NCI-H1694 treated with DMSO at 0.1 percent for 48 hours (cell line): Measurements from ENCODE around the gene CLINT1.
"Not testable (repeated sequence)": the region's sequence is repeated elsewhere in the genome, so short reads cannot be mapped to it uniquely, and the experiment has no call there.

Experiments
- DNase-seq: peaks from one replicate; lab custom pipeline; 2025; lab: John Stamatoyannopoulos, UW

The CLINT1 gene

DNA sequence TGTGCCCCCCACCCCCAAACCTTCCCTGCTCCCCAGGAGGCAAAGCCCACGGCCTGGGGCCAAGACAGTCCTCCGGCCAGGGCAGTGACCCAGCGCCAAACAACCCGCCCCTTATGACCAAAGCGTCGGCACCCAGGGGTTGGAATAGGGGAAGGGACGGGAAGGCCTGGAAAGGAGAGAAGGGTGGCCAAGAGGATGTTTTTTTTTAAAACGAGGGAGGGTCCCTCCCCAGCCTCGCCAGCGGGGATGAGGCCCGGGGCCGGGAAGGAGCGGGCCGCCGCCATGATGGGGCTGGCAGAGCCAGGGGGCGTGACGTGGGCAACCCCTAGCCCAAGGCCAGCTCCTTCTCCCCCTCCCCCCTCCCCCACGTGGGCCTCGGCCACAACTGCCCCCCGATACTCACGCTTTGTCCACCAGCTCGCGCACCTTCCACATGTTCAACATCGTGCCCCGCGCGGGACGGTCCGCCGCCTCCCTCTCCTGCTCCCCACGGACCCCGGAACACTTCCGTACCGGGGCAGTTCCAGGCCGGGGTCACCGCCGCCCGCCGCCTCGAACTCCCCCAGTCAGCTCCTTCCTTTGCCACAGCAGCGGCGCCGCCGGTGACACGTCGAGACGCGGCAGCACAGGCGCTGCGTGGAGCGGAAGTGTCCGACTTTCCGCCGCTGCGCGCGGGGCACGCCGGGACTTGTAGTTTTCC, at the start of gene CLINT1:
Gene CLINT1 (minus strand): TSS at position 619 of the 700 bp plus-strand sequence. CDS start 175 bp downstream, at position 444.
- DNase-seq = peak; percentile 50

DNA sequence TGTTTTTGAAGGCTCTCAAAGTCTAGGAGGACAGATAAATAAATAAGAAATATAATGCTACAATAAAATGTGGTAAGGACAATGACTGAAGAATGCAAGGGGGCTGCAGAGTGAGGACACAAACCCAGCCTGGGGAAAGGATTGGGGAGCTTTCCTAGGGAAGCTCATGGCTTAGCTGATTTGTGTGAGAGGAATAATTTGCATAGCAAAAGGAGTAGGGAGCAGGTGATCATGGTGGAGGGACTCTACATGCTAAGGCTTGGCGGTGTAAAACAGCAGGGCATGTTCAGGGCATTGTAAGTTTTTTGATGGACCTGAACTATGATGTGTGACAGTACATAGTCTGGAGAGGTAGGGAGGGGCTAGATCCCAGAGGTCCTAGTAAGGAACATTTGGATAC, 49.5 kb upstream of the CLINT1 start:
- DNase-seq = no peak

DNA sequence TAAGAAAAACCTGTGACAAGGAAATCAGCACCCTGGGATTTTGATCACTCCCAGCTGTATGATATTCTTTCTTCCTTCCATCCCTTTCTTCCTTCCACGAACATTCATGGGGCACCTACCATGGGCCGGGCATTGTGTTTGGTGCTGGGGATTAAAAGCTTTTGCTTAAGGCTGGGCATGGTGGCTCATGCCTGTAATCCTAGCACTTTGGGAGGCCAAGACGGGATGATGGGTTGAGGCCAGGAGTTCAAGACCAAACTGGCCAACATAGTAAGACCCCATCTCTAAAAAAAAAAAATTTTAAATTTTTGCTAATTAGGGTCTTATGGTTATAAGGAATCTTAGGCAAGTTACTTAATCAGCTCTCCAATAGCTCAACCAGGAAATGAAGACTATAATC, 48.5 kb upstream of the CLINT1 start:
- DNase-seq = no peak

DNA sequence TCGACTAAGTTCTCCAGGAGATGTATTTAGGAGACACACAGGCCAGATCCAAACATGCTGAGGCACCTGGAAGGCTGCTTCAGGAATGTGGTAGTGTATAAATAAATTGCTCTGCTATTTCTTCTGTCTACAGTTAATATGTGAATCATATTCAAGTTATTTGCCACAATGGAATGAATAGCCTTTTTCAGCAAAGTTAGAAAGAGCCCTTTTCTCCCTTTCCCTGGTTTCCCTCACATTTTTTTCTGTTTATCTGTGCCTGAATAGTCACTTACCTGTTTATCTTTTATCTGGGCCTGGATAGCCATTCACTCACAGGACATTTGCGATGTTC, 44.1 kb upstream of the CLINT1 start:
- no peak for DNase-seq

DNA sequence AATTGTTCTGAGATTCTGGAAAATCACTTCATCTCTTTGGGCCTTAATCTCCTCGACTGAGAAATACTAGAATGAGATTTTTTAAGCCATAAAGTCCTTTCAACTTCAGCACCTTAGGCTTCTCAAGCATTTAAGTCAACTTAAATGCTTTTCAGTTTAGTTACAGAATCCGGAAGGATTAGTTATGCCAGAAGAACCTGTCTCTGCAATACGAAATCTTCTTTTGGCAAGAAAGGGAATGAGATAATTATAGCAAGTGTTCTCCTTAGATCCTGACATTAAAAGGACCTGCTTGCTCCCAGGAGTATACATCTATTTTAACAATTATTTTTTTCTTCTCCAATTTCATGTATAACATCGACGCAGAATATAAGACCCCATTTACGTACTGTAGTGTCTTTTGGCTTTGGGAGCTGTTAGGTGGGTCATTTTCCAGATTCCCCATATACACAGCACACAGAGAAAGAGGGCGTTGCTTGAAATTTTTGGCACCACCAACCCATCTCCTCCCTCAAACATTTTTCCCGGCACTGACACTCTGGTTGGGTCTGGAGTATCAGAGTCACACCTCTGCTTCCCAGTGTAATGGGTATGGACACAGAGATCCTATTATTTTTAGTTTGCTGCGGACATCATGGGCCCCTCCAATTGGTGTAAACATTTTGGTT, 43.6 kb upstream of the CLINT1 start:
- no peak for DNase-seq

DNA sequence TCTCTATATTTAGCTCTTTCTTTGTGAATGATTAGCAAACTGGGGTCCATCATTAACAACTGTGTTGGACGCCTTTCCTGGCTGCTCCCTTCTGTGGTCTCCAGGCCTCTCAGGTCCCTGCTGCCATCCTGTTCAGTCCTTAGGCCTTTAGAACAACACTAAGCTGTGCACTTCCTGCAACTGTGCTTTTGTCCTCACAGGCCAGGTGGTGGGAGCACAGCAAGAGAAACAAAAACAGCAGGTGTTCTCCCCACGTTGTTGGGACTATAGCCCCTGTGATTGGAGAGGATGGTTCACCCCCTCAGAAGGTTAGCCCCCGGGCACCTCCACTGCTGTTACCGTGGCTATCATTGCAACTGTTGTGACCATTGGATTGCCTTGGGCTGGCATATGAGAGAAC, 41.7 kb upstream of the CLINT1 start:
- no peak for DNase-seq

DNA sequence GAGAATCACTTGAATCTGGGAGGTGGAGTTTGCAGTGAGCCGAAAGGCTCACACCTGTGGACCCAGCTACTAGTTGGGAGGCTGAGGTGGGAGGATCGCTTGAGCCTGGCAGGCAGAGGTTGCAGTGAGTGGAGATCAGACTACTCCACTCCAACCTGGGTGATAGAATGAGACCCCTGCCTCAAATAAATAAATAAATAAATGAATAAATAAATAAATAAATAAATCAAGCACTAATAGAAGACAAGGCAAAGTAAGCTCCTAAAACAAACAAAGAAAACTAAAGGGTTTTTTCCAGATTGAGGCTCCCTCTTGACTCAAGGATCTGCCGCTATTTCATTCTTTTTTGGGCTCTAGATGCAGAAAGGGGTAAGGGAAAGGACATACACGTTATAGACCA, 34.7 kb upstream of the CLINT1 start:
- DNase-seq = no peak

DNA sequence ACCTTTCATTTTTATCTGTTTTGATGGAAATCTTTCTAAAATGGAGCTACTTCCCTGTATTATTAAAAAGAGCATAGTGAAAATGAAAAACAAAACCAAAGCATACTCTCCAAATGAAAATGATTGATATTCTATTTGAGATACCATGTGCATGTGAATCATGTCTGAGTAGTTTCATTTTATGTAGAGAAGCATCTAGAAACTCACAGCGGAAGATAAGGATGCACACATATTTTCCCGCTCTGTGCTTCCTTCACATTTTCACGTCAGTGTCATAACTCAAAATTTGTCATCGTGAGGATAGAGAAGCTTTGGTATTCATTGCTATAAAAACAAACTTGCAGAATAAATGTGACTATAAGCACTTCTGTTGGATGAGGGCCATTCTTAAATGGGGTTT, 34.0 kb upstream of the CLINT1 start:
- DNase-seq = no peak

DNA sequence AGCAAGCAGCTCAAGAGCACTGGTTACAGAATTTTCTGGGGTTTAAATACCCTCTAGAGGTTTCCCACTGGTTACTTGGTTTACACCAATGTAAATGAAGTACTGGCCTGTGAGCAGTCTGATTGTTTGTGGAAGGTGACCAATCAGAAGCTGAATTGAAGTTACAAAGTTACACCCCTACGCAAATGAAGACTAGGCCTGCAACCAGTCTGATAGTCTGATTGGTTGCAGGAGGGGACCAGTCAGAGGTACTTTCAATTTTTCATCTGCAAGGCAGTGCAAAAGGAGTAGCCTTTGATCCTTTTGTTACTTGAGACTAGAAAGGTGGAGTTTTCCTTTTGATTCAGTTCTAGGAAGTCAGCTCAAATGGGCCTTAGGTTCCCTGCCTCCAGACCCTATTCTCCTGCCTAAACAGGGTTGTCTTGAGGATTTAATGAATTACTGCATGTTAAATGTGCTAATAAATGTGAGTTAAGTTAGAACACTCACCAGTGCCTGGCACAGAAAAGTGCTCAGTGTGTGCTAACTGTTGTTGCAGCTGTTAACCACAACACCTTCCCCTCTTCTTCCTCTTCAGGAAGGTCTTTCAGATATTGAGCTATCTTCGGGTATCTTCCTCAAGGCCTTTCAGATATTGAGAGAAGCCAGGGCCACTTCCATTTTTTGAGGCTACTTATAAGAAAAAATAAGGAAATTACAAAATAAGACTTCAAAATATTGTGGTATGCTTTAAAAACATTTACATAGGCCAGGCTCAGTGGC, 32.1 kb upstream of the CLINT1 start:
- no peak for DNase-seq

DNA sequence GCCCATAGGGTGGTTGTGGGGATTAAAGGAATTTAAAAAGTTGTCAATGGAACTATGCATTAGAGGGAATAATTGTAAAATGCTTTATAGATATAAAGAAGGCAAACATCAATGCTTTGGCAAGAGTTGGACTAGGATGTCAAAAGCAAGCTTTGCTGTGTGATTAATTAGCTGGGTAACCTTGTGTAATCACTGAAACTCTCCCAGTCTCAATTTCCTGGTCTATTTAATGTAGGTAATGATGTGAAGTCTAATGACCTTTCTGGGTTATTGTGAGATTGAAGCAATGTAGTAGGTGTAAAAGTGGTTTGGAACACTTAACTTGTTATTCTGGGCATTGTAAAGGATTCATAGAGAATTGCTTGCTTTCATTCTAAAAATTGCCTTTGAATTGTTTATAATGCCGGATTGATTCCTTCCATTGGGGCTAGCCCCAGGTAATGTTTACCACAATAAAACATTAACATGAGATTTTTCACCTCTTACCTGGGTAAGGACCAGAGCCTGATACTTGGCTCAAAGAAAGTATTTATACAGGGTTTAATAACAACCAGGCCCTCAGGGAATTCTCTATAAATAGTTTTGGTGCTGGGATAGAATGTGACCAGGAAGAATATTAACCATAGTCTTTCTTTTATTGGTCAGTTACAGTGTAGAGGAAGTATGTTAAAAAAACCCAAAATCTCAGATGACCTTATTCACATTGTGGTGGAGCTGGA, 30.0 kb upstream of the CLINT1 start:
- no peak for DNase-seq

DNA sequence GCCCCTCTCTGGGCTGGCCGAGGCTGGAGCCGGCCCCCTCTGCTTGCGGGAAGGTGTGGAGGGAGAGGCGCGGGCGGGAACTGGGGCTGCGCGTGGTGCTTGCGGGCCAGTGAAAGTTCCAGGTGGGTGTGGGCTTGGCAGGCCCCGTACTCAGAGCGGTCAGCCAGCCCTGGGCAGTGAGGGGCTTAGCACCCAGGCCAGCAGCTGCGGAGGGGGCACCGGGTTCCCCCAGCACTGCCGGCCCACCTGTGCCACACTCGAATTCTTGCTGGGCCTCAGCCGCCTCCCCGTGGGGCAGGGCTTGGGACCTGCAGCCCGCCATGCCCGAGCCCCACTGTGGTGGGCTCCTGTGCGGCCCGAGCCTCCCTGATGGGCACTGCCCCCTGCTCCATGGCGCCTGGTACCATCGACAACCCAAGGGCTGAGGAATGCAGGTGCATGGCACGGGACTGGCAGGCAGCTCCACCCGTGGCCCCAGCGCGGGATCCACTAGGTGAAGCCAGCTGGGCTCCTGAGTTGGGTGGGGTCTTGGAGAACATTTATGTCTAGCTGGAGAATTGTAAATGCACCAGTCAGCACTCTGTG, 27.9 kb upstream of the CLINT1 start:
- DNase-seq = no peak

DNA sequence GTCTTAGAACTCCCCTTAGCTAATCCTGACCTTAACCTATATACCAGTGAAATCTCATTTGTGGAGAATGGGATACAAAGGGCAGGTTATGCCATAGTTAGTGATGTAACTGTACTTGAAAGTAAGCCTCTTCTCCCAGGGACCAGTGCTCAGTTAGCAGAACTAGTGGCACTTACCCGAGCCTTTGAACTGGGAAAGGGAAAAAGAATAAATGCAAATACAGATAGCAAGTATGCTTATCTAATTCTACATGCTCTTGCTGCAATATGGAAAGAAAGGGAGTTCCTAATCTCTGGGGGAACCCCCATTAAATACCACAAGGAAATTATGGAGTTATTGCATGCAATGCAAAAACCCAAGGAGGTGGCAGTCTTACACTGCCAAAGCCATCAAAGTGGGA, 26.1 kb upstream of the CLINT1 start:
- not testable (repeated sequence) for DNase-seq

DNA sequence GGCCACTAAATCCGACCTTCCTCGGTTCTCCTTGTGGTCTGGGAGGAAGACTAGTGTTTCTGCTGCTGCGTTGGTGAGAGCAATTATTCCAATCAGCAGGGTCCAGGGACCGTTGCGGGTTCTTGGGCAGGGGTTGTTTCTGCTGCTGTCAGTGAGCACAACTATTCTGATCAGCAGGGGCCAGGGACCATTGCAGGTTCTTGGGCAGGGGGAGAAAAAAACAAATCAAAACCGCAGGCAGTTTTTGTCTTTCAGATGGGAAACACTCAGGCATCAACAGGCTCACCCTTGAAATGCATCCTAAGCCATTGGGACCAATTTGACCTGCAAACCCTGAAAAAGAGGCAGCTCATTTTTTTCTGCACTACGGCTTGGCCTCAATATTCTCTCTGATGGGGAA, 22.6 kb upstream of the CLINT1 start:
- not testable (repeated sequence) for DNase-seq

DNA sequence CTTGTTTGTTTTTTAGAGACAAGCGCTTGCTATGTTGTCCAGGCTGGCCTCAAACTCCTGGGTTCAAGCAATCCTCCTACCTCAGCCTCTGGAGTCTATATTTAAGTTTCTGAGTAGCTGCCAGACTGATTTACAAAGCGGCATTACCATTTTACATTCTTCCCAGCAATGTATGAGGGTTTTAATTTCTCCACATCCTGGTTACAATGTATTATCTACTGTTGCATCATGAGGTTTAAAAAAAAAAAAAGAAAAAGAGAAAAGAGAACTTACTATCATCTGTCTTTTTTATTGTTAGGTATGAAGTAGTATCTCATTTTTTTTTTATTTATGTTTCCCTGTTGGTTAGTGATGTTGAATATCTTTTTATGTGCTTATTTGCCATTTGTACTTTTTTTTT, 18.9 kb upstream of the CLINT1 start:
- no peak for DNase-seq

DNA sequence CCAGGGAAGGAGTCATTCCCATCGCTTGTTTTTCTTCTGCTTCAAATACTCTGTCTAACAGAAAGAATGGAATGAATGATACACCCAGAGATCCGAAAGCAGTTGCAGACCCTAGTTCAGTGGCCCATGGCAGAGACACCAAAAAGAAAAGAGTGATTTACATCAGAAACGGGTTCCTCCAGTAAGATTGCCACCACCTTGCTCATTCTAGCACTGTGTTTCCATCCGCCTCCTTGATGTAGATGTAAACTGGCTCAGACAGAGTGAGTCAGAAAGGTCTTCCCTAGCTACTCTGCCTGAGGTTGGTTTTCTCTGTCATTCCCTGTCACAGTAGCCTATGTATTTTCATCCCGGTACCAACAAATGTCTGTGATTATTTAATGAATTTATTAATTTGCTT, 15.9 kb upstream of the CLINT1 start:
- DNase-seq = no peak

DNA sequence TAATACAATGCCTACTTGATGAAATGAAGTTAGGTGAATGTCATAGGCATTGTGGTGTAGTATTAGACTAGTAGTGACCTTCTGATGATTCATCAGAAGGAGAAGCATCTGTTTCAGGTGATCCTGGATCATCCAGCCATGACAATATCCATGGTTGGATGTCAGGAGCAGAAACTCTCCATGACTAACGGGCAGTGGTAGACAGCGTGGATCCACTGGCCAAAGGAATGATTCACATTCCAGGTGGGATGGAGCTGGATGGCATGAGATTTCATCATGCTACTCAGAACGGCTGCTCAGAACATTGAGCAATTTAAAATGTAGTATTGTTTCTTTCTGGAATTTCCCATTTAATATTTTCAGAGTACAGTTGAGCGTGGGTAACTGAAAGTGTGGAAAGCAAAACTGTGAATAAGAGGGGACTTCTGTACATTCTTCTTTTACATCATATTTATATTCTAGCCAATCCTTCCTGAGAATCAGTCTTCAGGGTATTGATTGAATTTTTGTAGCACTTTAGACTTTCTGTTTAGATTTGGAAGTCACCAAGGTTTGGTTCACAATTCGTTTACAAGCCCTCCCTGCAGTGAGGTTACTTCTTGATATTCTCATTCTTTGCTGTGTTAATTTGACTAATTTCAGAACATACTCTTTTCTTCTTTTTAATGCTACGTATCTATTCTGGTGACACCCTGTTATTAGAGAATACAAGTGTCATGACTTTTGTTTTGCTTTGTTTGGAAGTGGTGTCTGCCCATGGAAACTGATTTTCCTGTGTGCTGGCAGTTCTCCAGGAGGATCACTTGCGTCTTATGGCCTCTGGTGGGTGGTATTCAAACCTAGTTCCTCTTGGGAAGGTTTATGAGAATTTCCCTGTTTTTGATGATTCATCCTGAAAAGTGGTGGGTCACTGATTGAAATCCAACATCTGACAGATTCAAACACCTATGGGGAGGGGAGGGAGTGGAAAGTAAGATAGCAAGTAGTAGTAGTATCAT, 12.2 kb upstream of the CLINT1 start:
- no peak for DNase-seq

DNA sequence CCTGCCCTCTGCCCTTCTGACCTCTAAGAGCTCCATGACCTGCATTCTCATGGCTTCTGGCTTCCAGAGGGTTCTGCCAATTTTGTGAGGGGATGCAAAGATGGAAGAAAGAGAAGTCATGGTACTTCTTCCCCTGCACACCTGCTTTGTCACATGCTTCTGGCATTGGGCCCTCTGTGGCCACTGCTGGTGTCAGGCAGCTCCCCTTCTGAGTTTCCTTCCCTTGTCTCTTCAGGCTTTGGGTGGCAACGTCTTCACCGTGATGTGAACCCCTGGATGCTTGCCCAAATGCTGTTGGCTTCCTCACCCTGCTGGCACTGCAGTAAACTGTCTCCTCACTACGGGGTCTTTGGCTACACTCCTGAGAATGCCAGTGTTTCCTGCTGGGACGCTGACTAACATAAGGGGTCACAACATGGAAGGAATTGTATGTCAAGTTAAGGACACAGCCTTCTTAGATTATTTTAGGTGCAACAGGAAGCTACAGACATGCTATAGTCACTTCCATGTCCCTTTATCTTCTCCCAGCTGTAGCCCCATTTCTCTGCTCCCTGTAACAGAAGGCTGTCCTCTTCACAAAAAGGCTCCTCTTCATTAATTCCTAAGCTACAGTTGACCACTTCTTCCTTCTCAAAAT, 8.9 kb upstream of the CLINT1 start:
- no peak for DNase-seq

DNA sequence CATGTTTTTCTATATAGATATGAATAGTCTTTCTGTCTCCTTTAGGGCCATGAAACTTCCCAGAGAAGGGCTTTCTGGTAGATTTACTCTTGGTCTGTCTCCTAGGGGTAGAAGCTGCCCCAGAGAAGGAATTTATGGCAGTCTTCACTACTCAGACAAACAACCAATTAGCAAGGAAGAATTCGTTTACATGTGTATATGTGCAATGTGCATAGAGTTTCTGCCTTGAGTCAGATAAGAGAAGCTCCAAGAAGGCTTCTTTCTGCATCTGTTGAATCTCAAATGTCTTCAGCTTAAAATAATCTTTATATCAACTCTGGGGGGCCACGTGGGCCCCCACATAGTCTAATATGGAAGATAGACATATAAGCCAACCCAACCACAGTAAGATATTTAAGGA, 7.6 kb upstream of the CLINT1 start:
- DNase-seq = no peak

DNA sequence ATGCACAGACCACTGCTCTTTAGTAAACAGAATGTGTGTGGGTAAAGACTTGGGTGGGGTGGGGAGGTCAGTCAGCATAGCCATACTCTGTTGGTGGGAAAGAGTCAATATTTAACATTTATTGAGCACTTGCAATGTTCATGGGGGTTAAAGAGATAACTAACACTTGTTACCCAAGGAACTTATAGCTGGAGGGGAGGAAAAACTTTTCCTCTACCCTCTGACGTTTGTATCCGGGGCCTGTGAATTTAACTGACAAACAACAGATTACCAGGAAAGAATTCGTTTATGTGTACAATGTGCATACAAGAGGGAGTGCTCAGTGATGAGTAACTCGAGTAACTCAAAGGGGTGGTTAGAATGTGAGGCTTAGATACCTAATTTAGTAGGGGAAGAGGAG, 6.8 kb upstream of the CLINT1 start:
- DNase-seq = no peak

DNA sequence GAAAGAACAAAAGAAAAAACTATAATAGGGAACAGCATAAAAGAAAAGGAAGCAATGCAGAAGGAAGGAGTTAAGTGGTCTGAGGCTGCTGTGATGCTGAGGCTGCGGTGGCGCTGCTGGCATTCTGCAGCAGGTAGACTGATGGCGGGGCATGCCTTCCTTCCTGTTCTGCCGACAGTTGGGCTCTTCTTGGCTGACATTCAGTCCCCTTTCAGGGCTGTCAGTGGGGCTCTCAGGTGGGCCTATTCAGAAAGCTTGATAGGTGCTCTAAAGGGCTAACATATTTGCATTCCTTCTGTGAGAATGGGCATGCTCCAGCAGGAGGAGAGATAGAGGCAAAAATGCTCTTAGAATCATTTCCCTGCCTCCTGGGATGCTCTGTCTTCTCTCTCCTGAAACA, 5.1 kb upstream of the CLINT1 start:
- DNase-seq = no peak
